DOHH2 (cell line): Measurements from ENCODE around the gene SLC47A2.

Experiments
- CTCF ChIP-seq: fragments of 200-600 bp; sonication (generic); IDR thresholded peaks from one replicate; pipeline ENCODE4 v1.5.1; 2014; ENCODE audit warnings: antibody characterized with exemption, mild to moderate bottlenecking, low read depth, low read length; ENCODE audit not compliant: poor library complexity, severe bottlenecking
- EZH2phosphoT487 ChIP-seq: fragments of 200-600 bp; sonication (generic); IDR thresholded peaks from 2 replicates; pipeline ENCODE4 v1.6.1; 2017; ENCODE audit warnings: borderline replicate concordance, mild to moderate bottlenecking, antibody characterized with exemption, low read length, moderate library complexity, mixed read lengths

- TF ChIP-seq CTCF (no peak), EZH2phosphoT487 (no peak)
Measured at GRCh38 chr17:19720210-19720475, 3.8 kb upstream of the SLC47A2 start.
